Mucosa of rectum (tissue), 2 donors: Measurements from ENCODE around the gene PPT2.
"Not testable (repeated sequence)": the region's sequence is repeated elsewhere in the genome, so short reads cannot be mapped to it uniquely, and the experiment has no call there.

Source experiments
- H3K27ac ChIP-seq, 2 donors: one replicate each; pipeline ENCODE4 v1.7.0; 2013; ENCODE audit warnings: inconsistent platforms in 2 of 2, low read depth in 2 of 2, low read length in 2 of 2
- H3K27me3 ChIP-seq, 2 donors: one replicate each; pipeline ENCODE4 v1.7.0; 2013; ENCODE audit warnings: low read length in 2 of 2; ENCODE audit not compliant: control insufficient read depth in 2 of 2, insufficient read depth in 2 of 2
- H3K36me3 ChIP-seq, 2 donors: one replicate each; pipeline ENCODE4 v1.7.0; 2013; ENCODE audit warnings: low read length in 2 of 2; ENCODE audit not compliant: control insufficient read depth in 2 of 2, insufficient read depth in 2 of 2
- H3K4me1 ChIP-seq, 2 donors: one replicate each; pipeline ENCODE4 v1.7.0; 2013; ENCODE audit warnings: low read length in 2 of 2, mild to moderate bottlenecking in 1 of 2; ENCODE audit not compliant: control insufficient read depth in 2 of 2, insufficient read depth in 2 of 2
- H3K4me3 ChIP-seq, 2 donors: one replicate each; pipeline ENCODE4 v1.7.0; 2013; ENCODE audit warnings: low read length in 2 of 2
- H3K9ac ChIP-seq, 2 donors: one replicate each; pipeline ENCODE4 v1.7.0; 2013; ENCODE audit warnings: low read length in 2 of 2, low read depth in 1 of 2, mild to moderate bottlenecking in 1 of 2
- H3K9me3 ChIP-seq, 2 donors: one replicate each; pipeline ENCODE4 v1.7.0; 2013; ENCODE audit warnings: low read length in 2 of 2; ENCODE audit not compliant: control insufficient read depth in 2 of 2
- donor health status: healthy.
- donor health status: Normal muscosa, but diverticular disease.

PPT2 gene

DNA sequence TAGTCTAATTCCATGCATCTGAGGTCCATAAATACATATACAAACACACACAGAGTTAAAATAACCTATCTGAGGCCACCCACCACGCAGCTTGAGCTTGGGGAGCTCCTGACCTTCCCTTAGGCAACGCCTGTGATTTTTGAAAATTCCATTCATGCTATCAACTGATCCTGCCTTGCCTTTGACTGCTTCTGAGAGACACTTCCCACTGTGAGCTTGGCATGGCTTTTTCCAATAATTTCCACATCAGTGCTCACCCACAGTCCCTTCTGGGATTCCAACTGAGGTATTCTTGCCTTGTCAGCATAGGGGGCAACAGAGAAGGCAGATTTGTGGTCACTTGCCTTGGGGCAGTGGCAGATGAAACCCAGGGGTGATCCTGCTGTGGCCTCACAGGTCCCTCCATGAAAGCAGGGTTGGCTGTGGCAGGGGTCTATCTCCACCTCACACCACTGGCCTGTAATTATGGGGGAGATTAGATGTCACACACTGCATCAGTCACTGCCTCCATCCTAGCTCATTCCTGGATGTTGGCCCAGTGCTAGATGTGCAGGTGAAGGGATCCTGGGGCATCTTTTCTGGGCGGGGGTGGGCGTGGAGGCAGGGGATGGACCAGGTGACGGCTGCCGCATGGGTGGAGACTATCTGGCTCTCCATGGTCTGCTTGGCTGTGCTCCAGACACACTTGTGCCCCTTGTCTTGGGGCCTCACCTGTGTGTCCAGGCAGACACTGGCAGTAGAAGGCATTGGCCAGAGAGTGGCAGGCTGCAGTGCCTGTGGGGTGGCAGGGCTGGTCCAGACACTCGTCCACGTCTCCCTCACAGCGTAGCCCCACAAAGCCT is 49.7 kb downstream of the PPT2 start:
- Histone ChIP-seq H3K9me3 (no peaks in the 10 kb centered on the region), H3K4me3 (no peak overlapping the region), H3K36me3 (no peaks in the 10 kb centered on the region), H3K27ac (no peak overlapping the region), H3K4me1 (no peaks in the 10 kb centered on the region), H3K27me3 (no peaks in the 10 kb centered on the region), H3K9ac (no peak overlapping the region)

DNA sequence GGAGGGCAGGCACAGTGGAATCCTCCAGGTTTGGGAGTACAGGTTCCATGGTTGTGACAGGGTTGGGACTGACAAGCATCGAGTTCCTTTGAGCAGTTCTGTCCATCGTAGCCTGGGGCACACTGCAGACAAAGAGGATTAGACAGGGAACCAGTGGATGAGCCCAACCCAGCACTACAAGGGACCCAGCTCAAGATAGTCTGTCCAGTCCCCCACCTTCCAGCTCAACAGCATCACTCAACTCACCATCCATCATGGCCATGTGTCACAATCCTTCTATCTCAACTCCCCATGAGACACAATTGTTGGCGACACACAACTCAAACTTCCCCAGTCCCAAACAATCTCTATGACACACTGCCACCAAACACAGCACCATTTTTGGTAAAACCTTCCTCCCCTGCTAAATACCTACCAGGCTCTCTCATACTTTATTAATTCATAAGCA is 50.4 kb downstream of the PPT2 start:
- H3K9me3 ChIP-seq = no peaks in the 10 kb centered on the region
- no peak overlapping the region for H3K9ac ChIP-seq
- H3K27me3 ChIP-seq = no peaks in the 10 kb centered on the region
- no peaks in the 10 kb centered on the region for H3K4me1 ChIP-seq
- H3K36me3 ChIP-seq = no peaks in the 10 kb centered on the region
- H3K27ac ChIP-seq = no peak overlapping the region
- no peak overlapping the region for H3K4me3 ChIP-seq

DNA sequence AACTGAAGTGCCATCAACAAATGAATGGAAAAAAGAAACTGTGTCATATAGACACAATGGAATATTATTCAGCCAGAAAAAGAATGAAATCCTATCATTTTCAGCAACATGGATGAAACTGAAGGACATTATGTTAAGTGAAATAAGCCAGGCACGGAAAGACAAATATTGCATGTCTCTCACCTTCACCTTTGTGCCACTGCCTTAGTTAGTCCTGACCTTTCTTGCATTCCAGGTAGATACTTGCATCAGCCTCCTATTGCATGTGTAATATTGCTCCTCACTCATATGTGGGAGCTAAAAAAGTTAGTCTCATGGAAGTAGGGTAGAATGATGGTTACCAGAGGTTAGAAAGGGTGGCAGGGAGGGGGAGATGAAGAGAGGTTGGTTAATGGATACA is 55.1 kb downstream of the PPT2 start:
- no peaks in the 10 kb centered on the region for H3K9me3 ChIP-seq
- H3K27me3 ChIP-seq = no peaks in the 10 kb centered on the region
- no peak overlapping the region for H3K27ac ChIP-seq
- no peaks in the 10 kb centered on the region for H3K36me3 ChIP-seq
- H3K4me1 ChIP-seq = no peaks in the 10 kb centered on the region
- no peak overlapping the region for H3K4me3 ChIP-seq
- no peak overlapping the region for H3K9ac ChIP-seq

DNA sequence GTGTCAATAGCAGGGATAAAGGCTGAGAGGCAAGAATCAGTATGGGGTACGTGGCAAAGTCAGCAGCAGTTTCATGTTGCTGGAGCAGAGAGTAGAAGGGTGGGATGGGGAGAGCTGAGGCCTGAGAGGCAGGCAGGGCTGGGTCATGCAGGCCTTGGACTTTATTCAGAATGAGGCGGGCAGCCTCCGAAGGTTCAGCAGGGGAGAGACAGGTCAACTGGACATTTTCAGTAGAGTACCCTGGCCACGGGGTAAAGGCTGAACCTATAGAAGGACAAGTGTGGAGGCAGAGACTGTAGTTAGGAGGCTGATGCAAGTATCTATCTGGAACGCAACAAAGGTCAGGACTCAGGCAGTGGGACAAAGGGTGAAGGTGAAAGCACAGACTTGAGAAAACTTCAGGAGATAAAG is 56.3 kb downstream of the PPT2 start:
- no peaks in the 10 kb centered on the region for H3K36me3 ChIP-seq
- no peak overlapping the region for H3K27ac ChIP-seq
- no peaks in the 10 kb centered on the region for H3K4me1 ChIP-seq
- H3K4me3 ChIP-seq = no peak overlapping the region
- no peaks in the 10 kb centered on the region for H3K9me3 ChIP-seq
- no peaks in the 10 kb centered on the region for H3K27me3 ChIP-seq
- no peak overlapping the region for H3K9ac ChIP-seq

DNA sequence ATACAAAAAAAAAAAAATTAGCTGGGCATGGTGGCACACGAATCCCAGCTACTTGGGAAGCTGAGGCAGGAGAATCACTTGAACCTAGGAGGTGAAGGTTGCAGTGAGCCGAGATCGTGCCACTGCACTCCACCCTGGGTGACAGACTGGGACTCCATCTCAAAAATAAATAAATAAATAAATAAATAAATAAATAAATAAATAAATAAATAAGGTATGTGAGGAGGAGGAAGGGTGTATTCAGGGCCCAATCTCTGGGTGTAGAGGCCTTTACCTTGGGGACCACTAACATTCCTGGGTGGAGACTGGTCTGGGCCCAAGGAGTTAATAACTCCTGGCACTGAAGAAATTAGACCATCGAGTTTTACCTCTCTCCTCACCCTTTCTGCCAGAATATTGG is 57.5 kb downstream of the PPT2 start:
- H3K27me3 ChIP-seq, H3K36me3 ChIP-seq, H3K9me3 ChIP-seq, H3K9ac ChIP-seq, H3K4me1 ChIP-seq, H3K4me3 ChIP-seq, H3K27ac ChIP-seq: not testable (repeated sequence)

DNA sequence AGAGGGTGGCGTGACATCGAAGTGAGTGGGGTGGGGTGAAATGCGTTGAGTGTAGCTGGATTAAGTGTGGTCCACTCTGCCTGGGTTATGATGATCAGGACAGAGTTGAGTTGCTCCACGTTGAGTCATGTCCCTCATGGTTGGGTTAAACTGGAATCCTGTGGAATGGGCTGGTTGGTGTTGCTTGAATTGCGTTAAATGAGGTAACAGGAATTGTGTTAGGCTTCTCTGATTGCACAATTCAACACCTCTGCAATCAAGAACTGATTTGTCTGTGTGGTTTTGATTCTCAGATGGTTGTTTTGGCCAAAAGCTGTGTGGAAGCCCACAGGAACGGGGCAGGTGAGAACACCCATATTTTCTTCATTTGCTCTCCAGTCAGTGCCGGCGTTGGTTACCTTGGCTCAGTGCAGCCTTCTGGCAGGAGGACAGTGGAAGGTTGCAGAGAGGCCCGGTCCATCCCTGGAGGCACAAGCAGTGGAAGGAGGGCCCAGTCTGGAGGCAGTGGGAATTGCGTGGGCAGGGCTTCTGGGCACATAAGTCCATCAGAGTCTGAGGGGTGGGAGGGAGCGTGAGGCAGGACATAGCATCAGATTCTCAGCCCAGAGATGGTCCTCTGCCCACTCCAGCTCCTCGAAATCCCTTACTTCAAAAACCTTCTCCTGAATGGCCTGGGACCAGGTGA is 58.3 kb downstream of the PPT2 start:
- no peaks in the 10 kb centered on the region for H3K36me3 ChIP-seq
- no peaks in the 10 kb centered on the region for H3K9me3 ChIP-seq
- H3K4me3 ChIP-seq = no peak overlapping the region
- no peaks in the 10 kb centered on the region for H3K4me1 ChIP-seq
- H3K27ac ChIP-seq = no peak overlapping the region
- no peaks in the 10 kb centered on the region for H3K27me3 ChIP-seq
- no peak overlapping the region for H3K9ac ChIP-seq
